HUES48 (cell line): Measurements from ENCODE around the gene ESM1.

ENCODE experiments used
- H3K27ac ChIP-seq: one replicate; pipeline ENCODE4 v1.7.0; 2013; ENCODE audit warnings: low read depth, low read length, inconsistent platforms
- H3K27me3 ChIP-seq: 2 replicates; pipeline ENCODE4 v1.6.1; 2013; ENCODE audit warnings: mild to moderate bottlenecking, low read length; ENCODE audit not compliant: control insufficient read depth, insufficient read depth
- H3K36me3 ChIP-seq: 2 replicates; pipeline ENCODE4 v1.6.1; 2013; ENCODE audit warnings: low read length; ENCODE audit not compliant: control insufficient read depth, insufficient read depth
- H3K4me1 ChIP-seq: 2 replicates; pipeline ENCODE4 v1.6.1; 2013; ENCODE audit warnings: mild to moderate bottlenecking, low read length; ENCODE audit not compliant: control insufficient read depth, insufficient read depth
- H3K4me3 ChIP-seq: 2 replicates; pipeline ENCODE4 v1.5.1; 2013; ENCODE audit warnings: mild to moderate bottlenecking, low read depth, low read length
- H3K9ac ChIP-seq: 2 replicates; pipeline ENCODE4 v1.6.1; 2013; ENCODE audit warnings: mild to moderate bottlenecking, low read depth, low read length, moderate library complexity
- H3K9me3 ChIP-seq: 2 replicates; pipeline ENCODE4 v1.6.1; 2013; ENCODE audit warnings: low read length; ENCODE audit not compliant: control insufficient read depth, insufficient read depth

Gene ESM1

DNA sequence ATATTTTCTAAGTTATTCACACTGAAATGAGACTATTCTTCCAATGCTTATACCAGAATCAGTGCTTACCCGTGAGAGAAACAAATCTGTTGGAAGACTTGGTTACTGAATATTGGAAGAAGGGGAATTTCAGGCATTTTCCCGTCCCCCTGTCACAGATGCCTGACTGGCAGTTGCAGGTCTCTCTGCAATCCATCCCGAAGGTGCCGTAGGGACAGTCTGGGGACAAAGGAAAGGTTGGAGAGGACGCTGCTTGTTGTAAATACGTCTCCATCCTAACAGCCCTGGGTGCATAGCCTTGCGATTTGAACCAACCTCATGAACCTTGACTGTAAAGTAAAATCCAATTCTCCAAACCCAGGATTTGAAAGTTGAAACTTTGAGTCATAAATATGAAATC lies 3.5 kb downstream of the ESM1 start:
- Histone ChIP-seq H3K27me3 (peaks cover 9% of the 10 kb centered on the region), H3K4me3 (no peak overlapping the region), H3K27ac (no peak overlapping the region), H3K9ac (no peak overlapping the region), H3K4me1 (peaks cover 23% of the 10 kb centered on the region), H3K36me3 (no peaks in the 10 kb centered on the region), H3K9me3 (no peaks in the 10 kb centered on the region)

DNA sequence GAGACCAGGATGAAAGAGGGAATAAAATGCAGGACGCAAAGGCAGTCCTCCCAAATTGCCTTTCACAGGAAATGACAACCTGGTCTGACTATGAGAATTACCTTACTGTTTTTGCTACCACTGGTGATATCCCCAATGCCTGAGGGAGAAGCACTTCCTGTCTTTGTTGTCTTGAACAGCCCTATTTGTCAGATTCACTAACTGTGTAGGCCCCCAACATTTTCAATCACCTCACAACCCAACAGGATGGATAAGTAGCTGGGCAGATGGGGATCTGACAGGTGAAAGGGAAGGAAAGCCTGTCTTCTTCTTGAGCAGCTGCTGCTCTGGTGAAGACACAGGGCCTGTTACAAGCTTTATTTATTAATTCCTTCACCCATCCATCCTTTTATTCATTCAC lies 9.7 kb downstream of the ESM1 start:
- no peak overlapping the region for H3K27ac ChIP-seq
- no peak overlapping the region for H3K4me3 ChIP-seq

DNA sequence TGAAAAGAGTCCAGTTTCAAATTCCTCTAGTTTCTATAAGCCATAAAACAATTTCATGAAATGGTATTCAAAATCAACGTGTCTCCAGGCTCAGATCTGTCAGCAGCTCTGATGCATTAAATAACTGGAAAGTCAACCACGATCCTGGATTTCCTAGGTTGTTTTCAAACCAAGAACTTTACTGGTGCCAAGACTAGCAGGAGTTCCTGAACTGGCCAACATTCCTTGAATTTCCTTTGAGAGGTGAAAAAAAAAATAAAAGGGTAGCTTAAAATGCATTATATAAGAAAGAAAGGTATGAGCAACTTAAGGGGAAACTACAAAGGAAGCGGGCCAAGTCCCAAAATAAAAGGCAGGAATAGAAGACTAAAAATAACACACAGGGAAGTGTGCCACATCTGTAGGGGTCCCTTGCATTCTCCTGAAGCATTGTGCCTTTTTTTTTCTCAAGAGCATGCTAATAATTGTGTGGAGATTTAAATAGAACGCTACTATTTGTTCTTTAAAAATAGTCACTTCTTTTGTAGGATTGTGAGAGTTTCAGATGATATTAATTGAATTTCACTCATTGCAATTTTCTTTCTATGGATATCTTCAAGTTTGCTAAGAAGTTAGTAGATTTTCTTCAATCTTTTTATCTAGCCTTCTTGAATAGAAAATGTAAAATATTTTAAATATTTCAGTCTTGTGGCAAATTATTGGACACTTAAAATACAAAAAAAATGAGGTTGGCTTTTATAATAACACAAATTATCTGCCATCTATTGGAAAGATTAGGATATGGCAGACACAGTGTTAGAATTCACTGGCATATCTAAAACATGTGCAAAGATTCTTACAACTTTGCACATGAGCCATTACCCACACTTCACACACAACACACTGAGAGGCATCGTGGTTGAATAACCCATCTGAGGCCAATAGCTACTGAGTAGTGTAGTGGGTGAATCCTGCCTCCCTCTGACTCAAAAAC lies 15.3 kb downstream of the ESM1 start:
- H3K36me3 ChIP-seq = no peaks in the 10 kb centered on the region

More for the DNA sequence above, 9.7 kb downstream of the ESM1 start:
- Histone ChIP-seq H3K9ac (no peak overlapping the region), H3K9me3 (no peaks in the 10 kb centered on the region), H3K36me3 (no peaks in the 10 kb centered on the region), H3K27me3 (no peaks in the 10 kb centered on the region), H3K4me1 (no peaks in the 10 kb centered on the region)

DNA sequence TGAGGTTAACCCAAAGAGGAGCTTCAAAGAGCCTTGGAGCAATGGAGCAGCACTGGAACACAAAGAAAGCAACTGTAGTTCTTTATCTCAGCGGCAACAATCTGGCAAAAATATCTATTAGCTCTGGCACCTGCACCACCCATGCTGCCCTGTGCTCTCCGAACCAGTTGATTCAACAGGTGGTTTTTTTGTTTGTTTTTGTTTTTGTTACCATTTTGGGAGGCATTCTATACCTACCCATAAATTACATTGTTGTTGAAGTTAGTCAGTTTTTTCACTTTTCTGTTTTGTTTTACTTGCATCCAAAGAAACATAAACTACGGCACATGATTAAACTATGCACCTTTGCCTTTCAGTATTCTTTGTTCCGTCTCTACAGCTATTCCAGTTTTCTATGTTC lies 16.2 kb downstream of the ESM1 start:
- Histone ChIP-seq H3K9me3 (no peaks in the 10 kb centered on the region), H3K27me3 (no peaks in the 10 kb centered on the region), H3K4me1 (no peaks in the 10 kb centered on the region), H3K4me3 (no peak overlapping the region), H3K36me3 (no peaks in the 10 kb centered on the region), H3K27ac (no peak overlapping the region), H3K9ac (no peak overlapping the region)

More for the DNA sequence above, 15.3 kb downstream of the ESM1 start:
- no peaks in the 10 kb centered on the region for H3K9me3 ChIP-seq
- H3K9ac ChIP-seq = no peak overlapping the region
- H3K4me1 ChIP-seq = no peaks in the 10 kb centered on the region
- no peak overlapping the region for H3K27ac ChIP-seq
- no peak overlapping the region for H3K4me3 ChIP-seq
- no peaks in the 10 kb centered on the region for H3K27me3 ChIP-seq

DNA sequence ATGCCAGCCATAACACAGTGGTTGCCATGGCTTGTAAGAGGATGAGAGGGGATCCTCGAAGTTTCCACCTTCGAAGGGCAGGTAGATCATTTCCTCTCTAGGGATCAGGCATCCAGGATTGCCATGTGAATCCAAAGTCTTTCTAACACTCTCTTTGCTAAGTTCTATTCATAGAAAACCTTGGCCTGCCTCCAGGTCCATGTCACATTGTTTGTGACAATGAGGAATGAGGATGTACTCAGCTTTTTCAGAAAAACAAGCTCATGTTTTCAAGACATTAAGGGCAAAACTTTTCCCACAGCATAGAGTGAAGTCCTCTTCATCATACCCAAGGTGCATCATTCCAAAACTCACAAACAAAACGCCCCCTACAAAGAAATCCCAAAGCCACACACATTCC lies 19.6 kb downstream of the ESM1 start:
- Histone ChIP-seq H3K27ac (no peak overlapping the region), H3K36me3 (no peaks in the 10 kb centered on the region), H3K27me3 (no peaks in the 10 kb centered on the region), H3K9me3 (no peaks in the 10 kb centered on the region), H3K4me1 (no peaks in the 10 kb centered on the region), H3K4me3 (no peak overlapping the region), H3K9ac (no peak overlapping the region)

DNA sequence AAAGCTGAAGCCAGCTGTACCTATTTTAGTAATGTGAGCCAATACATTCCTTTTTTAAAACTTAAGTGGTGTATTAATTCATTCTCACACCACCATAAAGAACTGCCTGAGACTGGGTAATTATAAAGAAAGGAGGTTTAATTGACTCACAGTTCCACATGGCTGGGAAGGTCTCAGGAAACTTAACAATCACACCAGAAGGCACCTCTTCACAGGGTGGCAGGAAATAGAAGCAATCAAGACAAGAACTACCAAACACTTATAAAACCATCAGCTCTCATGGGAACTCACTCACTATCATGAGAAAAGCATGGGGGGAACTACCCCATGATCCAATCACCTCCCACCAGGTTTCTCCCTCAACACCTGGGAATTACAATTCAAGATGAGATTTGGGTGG lies 21.0 kb downstream of the ESM1 start:
- Histone ChIP-seq H3K9me3 (no peaks in the 10 kb centered on the region), H3K4me1 (no peaks in the 10 kb centered on the region), H3K9ac (no peak overlapping the region), H3K27ac (no peak overlapping the region), H3K4me3 (no peak overlapping the region), H3K27me3 (no peaks in the 10 kb centered on the region), H3K36me3 (no peaks in the 10 kb centered on the region)

DNA sequence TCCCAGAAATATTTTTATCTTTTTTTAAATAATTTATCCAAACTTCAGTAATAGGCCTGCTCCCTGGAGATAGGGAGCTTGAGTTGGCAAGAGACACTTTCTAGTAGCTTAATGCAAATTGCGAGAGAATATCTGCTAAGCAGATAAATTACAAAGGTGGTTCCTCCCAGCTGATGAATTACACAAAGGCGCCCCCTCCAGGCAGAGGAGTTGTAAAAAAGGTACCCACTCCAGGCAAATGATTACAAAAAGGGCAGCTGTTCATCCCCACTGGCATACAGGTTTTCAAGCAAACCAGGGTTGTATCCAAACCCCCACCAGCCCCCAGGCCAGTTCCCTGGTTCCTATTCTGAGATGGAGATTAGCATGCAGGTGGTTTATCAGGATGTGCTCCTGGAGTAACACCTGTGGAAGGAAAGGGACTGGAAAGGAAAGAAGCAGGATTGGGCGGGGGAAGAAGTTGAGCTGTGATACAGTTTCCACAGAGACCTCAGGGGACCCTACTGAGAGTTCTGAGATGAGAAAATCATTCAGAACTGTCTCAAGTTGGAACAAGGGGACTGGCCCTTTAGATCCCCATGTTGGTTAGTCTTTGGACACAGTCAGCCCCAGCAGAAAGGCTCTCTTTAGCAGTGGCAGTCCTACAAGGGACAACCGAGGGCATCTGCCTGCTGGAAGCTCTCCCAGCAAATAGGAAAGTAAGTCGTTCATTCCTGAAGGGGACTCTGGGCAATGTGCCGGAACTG lies 25.5 kb downstream of the ESM1 start:
- Histone ChIP-seq H3K27ac (no peak overlapping the region), H3K9ac (no peak overlapping the region), H3K27me3 (no peaks in the 10 kb centered on the region), H3K4me1 (no peaks in the 10 kb centered on the region), H3K36me3 (no peaks in the 10 kb centered on the region), H3K9me3 (no peaks in the 10 kb centered on the region), H3K4me3 (no peak overlapping the region)

DNA sequence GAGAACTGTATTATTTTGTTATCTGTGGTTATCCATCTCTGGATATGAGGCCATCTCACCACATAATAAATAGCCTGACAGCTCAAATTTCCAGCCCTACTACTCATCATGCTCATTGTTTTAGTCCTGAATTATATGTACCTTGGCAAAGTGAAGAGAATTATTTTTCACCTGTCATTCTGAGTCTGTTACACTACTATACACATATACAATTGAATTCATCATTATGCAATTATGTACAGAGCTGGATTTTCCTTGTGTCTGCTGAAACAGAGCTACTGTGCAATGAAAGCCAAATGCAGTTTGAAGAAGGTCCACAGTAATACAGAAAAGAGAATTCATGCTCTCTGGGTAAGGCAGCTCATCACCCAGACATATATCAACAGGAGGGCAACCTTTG lies 28.5 kb downstream of the ESM1 start:
- no peak overlapping the region for H3K9ac ChIP-seq
- H3K36me3 ChIP-seq = no peaks in the 10 kb centered on the region
- H3K27ac ChIP-seq = no peak overlapping the region
- no peak overlapping the region for H3K4me3 ChIP-seq
- no peaks in the 10 kb centered on the region for H3K27me3 ChIP-seq
- no peaks in the 10 kb centered on the region for H3K4me1 ChIP-seq
- no peaks in the 10 kb centered on the region for H3K9me3 ChIP-seq

DNA sequence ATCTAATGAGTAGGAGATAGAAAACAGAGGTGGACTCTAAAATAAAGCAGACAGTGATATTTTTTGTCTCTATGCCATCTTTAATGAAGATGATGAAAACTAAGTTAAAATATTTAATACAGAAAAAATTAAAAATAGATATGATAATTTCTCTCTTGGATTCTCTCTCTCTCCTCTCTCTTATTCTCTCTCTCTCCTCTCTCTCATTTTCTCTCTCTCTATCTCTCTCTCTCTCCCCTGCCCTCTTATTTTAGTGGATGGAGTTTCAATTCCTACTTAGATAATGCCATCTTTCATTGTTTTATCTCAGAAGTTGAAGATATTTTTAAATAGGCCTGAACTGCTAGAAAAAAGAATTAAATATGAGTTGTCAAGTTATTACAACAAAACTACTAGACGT lies 38.2 kb downstream of the ESM1 start:
- no peaks in the 10 kb centered on the region for H3K9me3 ChIP-seq
- no peak overlapping the region for H3K4me3 ChIP-seq
- no peaks in the 10 kb centered on the region for H3K36me3 ChIP-seq
- no peaks in the 10 kb centered on the region for H3K27me3 ChIP-seq
- H3K4me1 ChIP-seq = no peaks in the 10 kb centered on the region
- H3K27ac ChIP-seq = no peak overlapping the region
- no peak overlapping the region for H3K9ac ChIP-seq

DNA sequence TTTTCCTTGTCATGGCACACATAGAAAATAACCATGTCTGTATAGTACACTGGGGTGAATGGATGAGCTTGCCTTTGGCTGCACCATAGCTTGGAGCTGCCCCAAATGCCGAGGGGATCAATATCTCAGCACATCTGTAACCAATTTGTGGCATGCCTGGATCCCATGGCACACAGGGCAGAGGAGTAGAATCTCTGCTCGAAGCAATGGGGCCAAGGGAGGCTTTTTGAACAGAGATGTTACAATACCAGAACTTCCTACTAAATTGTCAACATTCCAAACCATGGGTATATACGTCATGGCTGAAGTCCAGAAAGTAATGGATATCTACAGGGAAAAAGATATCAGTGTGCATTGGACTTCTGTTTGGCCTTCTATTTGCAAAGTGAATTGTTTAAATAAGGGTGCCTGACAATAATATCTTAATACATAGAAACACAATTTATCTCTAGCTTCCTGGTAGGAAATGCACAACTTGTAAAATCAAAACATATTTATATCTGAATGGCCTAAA lies 39.0 kb downstream of the ESM1 start:
- Histone ChIP-seq H3K27ac (no peak overlapping the region), H3K27me3 (no peaks in the 10 kb centered on the region), H3K36me3 (no peaks in the 10 kb centered on the region), H3K9ac (no peak overlapping the region), H3K9me3 (no peaks in the 10 kb centered on the region), H3K4me1 (no peaks in the 10 kb centered on the region), H3K4me3 (no peak overlapping the region)

DNA sequence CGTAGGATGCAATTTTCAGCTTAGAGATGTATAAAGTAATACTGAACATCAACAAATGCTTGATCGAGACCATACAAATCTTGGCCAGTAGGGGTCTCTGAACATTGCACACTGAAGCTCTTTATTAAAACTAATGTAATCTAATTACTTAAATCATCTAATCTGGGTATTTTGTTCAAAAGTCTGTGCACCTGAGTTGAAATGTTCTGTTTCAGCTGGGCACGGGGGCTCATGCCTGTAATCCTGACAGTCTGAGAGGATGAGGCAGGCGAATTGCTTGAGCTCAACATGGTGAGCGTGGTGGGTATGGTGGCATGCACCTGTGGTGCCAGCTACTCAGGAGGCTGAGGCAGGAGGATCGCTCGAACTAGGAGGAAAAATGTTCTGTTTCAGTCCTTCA lies 41.0 kb downstream of the ESM1 start:
- Histone ChIP-seq H3K27me3 (no peaks in the 10 kb centered on the region), H3K9ac (no peak overlapping the region), H3K4me3 (no peak overlapping the region), H3K36me3 (no peaks in the 10 kb centered on the region), H3K27ac (no peak overlapping the region), H3K4me1 (no peaks in the 10 kb centered on the region; the same call in 1 of the 2 replicates), H3K9me3 (no peaks in the 10 kb centered on the region)
